Heart left ventricle (tissue), 16 donors: ENCODE data around the gene SOHLH1. TPM values are rescaled to one million over a fixed set of nuclear protein-coding genes. Genes with fewer than 3 reads are reported as not detected.

Source experiments
- ATAC-seq, 4 donors: fragments of 200-7000 bp; cut with Tn5 transposase; one replicate each; pipeline ENCODE4 v1.9.1; 2020 to 2022; ENCODE audit warnings: moderate library complexity in 4 of 4, mild to moderate bottlenecking in 3 of 4, moderate number of reproducible peaks in 1 of 4
- DNase-seq, 5 donors: peaks; one replicate each; pipeline ENCODE4 v3.0.0-alpha.2; 2020
- H3K27ac ChIP-seq, 12 donors: fragments of 200-600 bp; sonication (generic) in 4 of 12; one replicate each; pipeline versions ENCODE4 v1.5.0 to v1.8.0; 2016 to 2022; ENCODE audit warnings: mild to moderate bottlenecking in 2 of 12
- H3K27me3 ChIP-seq, 9 donors: fragments of 200-600 bp; sonication (generic) in 2 of 9; one replicate each; pipeline versions ENCODE4 v1.5.1 to v1.8.0; 2016 to 2022; ENCODE audit warnings: mild to moderate bottlenecking in 3 of 9
- H3K36me3 ChIP-seq, 9 donors: fragments of 200-600 bp; sonication (generic) in 2 of 9; one replicate each; pipeline versions ENCODE4 v1.5.0 to v1.8.0; 2018 to 2022; ENCODE audit warnings: mild to moderate bottlenecking in 2 of 9
- H3K4me1 ChIP-seq, 12 donors: fragments of 200-600 bp; sonication (generic) in 4 of 12; one replicate each; pipeline versions ENCODE4 v1.5.0 to v1.8.0; 2016 to 2022; ENCODE audit warnings: mild to moderate bottlenecking in 3 of 12
- H3K4me3 ChIP-seq, 12 donors: fragments of 200-600 bp; sonication (generic) in 4 of 12; one replicate each; pipeline versions ENCODE4 v1.5.0 to v1.8.0; 2017 to 2022; ENCODE audit warnings: mild to moderate bottlenecking in 9 of 12, moderate library complexity in 4 of 12
- H3K9me3 ChIP-seq, 12 donors: fragments of 200-600 bp; sonication (generic) in 4 of 12; one replicate each; pipeline versions ENCODE4 v1.5.0 to v1.8.0; 2016 to 2022; ENCODE audit warnings: mild to moderate bottlenecking in 1 of 12
- CTCF ChIP-seq, 12 donors: fragments of 200-600 bp; sonication (generic) in 4 of 12; IDR thresholded peaks; one replicate each; pipeline versions ENCODE4 v1.5.0 to v1.8.0; 2018 to 2022; ENCODE audit warnings: antibody characterized with exemption in 12 of 12, mild to moderate bottlenecking in 5 of 12
- POLR2A ChIP-seq, 2 donors: fragments of 450-650 bp; IDR thresholded peaks; one replicate each; pipeline ENCODE4 v1.6.1; 2017; ENCODE audit warnings: antibody characterized with exemption in 2 of 2, mild to moderate bottlenecking in 2 of 2, moderate library complexity in 2 of 2
- WGBS, 4 donors: extraction: QIAGEN DNeasy Blood & Tissue Kit in 2 of 4; methylation state at CpG; one replicate each; pipeline versions ENCODE4 v1.1.5 to v1.1.7; 2013 to 2018; 5-methylcytosine and 5-hydroxymethylcytosine counted together
- intact Hi-C, 10 donors: fragments of 100-400 bp; cut with DNase I; formaldehyde crosslinking; loops; one replicate each; pipeline versions ENCODE4 v1.11.1 to v1.14.2; 2022
- polyA plus RNA-seq, 2 donors: library from polyadenylated mRNA; stranded (reverse); fragments of 200-250 nt; gene quantifications; one replicate each; pipeline ENCODE4 v1.2.3, GENCODE V29; 2013
- total RNA-seq, 9 donors: library from RNA; depleted of rRNA in 2 of 9; stranded (reverse); fragments of >200 nt in 2 of 9; fragmentation: NEBNext Ultra II Directional in 3 of 9; extraction: Animal tissue kit (Norgen Biotek cat#: 25700) in 3 of 9; gene quantifications; one replicate each; pipeline versions ENCODE4 v1.1.0 to v1.2.4, GENCODE V29; 2016 to 2023
- donor health status: ischemic (EF 13 %, LVEDD 7.1; RV severe dilation, severe dysfunction).
- donor health status: healthy with polysubstance abuse.
- donor health status: DM: no; HTN: yes; CAD: no.
- donor health status: DM: no; HTN: no; CAD: no.
- donor health status: ischemic (EF 25% LVEDD 6.9; RV normal size, moderate dysfunction).
- donor health status: ischemic (EF 25% LVEDD 5.7; RV mildly dilated, moderate dysfunction).
- donor health status: healthy.
- donor health status: DM: yes; HTN: yes; CAD: no.
- donor health status: ischemic (EF 35%, LVEDD 5.7; RV mildly dilated, moderate dysfunction).
- donor health status: nonischemic (EF 11% LVEDD 7.7; RV severe dilation, severe dysfunction).
- donor health status: DM: yes; HTN: yes; CAD: no.
- donor health status: PGD.
- donor health status: ischemic (EF 29% LVEDD 5.4; RV normal size, mild dysfunction).
- donor health status: nonischemic (EF 23%, LVEDD 6.1; RV moderate dilation, normal function).

SOHLH1 gene
- total and polyA plus RNA-seq, 11 donors: not detected

- Histone ChIP-seq H3K36me3 (no peaks in the 10 kb centered on the region), H3K27me3 (peaks cover 16 to 74% (median 29%) of the 10 kb centered on the region in 9 donors), H3K27ac (no peak overlapping the region), H3K9me3 (no peaks in the 10 kb centered on the region), H3K4me3 (no peak overlapping the region), H3K4me1 (peaks cover 0 to 6% (median 0%) of the 10 kb centered on the region in 12 donors)
- WGBS, 4 donors: 55 to 80% (median 62%) methylated on average over 1 to 15 of the region's 15 CpGs
- no peak for TF ChIP-seq POLR2A (IDR thresholded peaks at IDR 0.05)
- TF ChIP-seq CTCF (IDR thresholded peaks at IDR 0.05): no peak
- intact Hi-C loops: no loop called here
- DNase-seq: no peak
- ATAC-seq: no peak
These were observed 19.3 kb upstream of the SOHLH1 start for GRCh38 chr9:135718616-135719015.

GRCh38 chr9:135717410-135717809 is 18.1 kb upstream of the SOHLH1 start:
- H3K27ac ChIP-seq: no peak overlapping the region
- 78 to 88% (median 83%) methylated on average over 6 to 13 of the region's 13 CpGs for WGBS, 4 donors
- ATAC-seq: no peak
- TF ChIP-seq POLR2A (IDR thresholded peaks at IDR 0.05) (no peak), CTCF (IDR thresholded peaks at IDR 0.05) (no peak)
- H3K4me1 ChIP-seq: peaks cover 0 to 6% (median 0%) of the 10 kb centered on the region in 12 donors
- intact Hi-C loops: no loop called here
- H3K9me3 ChIP-seq: no peaks in the 10 kb centered on the region
- DNase-seq: no peak
- no peak overlapping the region for H3K4me3 ChIP-seq
- peaks cover 16 to 79% (median 35%) of the 10 kb centered on the region in 9 donors for H3K27me3 ChIP-seq
- H3K36me3 ChIP-seq: no peaks in the 10 kb centered on the region

- H3K4me1 ChIP-seq: peaks cover 0 to 6% (median 0%) of the 10 kb centered on the region in 12 donors
- intact Hi-C loops: no loop called here
- 77 to 85% (median 83%) methylated on average over 11 of the region's 11 CpGs for WGBS, 4 donors
- DNase-seq (no peak), ATAC-seq (no peak)
- TF ChIP-seq POLR2A (IDR thresholded peaks at IDR 0.05): no peak
- TF ChIP-seq CTCF (IDR thresholded peaks at IDR 0.05): no peak
- H3K27ac ChIP-seq: no peak overlapping the region
- H3K9me3 ChIP-seq: no peaks in the 10 kb centered on the region
- peaks cover 16 to 77% (median 35%) of the 10 kb centered on the region in 9 donors for H3K27me3 ChIP-seq
- H3K36me3 ChIP-seq: no peaks in the 10 kb centered on the region
- no peak overlapping the region for H3K4me3 ChIP-seq
These were observed 16.8 kb upstream of the SOHLH1 start for GRCh38 chr9:135716045-135716444.

GRCh38 chr9:135715056-135715595 is 15.8 kb upstream of the SOHLH1 start:
- Histone ChIP-seq H3K4me1 (peaks cover 0 to 6% (median 0%) of the 10 kb centered on the region in 12 donors), H3K4me3 (no peak overlapping the region), H3K27me3 (peaks cover 16 to 68% (median 35%) of the 10 kb centered on the region in 9 donors), H3K36me3 (no peaks in the 10 kb centered on the region), H3K27ac (no peak overlapping the region), H3K9me3 (no peaks in the 10 kb centered on the region)
- ATAC-seq (no peak), DNase-seq (no peak)
- intact Hi-C loops: no loop called here
- no peak for TF ChIP-seq CTCF (IDR thresholded peaks at IDR 0.05)
- TF ChIP-seq POLR2A (IDR thresholded peaks at IDR 0.05): no peak
- WGBS, 4 donors: 27 to 43% (median 39%) methylated on average over 19 to 23 of the region's 23 CpGs
